HT1080 (cell line): Measurements from ENCODE around the gene CACNA1C. TPM values are rescaled to one million over a fixed set of nuclear protein-coding genes. Genes with fewer than 3 reads are reported as not detected.

Source experiments
- DNase-seq: peaks from one replicate; pipeline ENCODE4 v3.0.0-alpha.2; 2015; ENCODE audit warnings: low read depth
- total RNA-seq: library from RNA; depleted of rRNA; stranded (reverse); fragments of >200 nt; shearing (Covaris generic); gene quantifications from 2 replicates; pipeline ENCODE4 v1.2.3, GENCODE V29; 2014

The CACNA1C gene
- total RNA-seq, 1 experiment from 2014 or later: not detected

DNA sequence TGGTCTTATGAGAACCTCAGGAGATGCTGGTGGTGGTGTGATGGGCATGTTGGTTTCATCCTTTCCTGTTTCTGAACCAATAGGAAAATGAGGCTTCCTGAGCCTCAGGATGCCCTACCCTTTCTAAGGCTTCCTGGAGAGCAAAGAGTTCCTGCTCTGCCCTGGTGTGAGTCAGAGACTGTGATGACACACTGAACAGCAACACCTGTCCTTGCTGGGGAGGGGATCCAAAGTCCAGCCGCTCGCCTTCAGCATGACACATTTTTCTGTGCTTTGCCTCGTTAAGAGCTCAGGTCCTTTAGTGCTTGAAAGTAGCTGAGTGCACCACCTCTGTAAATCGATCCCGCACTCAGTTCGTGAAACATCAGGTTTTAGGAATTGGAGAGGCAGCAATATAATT lies 116.0 kb downstream of the CACNA1C start:
- DNase-seq: peak; percentile 49

DNA sequence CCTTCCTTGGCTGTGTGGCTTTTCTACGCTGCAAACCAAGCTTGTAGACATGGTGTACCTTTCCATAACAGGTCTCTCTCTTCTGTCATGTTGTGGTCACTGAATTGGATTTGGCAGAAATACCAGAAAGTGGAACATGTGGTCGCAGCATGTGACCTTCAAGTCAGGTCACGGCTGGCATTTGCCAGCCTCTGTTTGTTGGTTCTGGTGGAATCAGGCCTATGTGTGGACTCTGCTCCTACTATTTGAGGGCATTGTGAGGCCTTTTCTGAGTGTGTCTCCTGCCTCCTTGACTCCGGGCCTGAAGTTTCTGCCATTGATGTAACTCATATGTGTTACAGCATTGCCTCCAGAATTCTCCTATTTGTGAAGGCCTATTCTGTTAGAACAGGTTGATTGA lies 116.7 kb downstream of the CACNA1C start:
- DNase-seq: no peak

DNA sequence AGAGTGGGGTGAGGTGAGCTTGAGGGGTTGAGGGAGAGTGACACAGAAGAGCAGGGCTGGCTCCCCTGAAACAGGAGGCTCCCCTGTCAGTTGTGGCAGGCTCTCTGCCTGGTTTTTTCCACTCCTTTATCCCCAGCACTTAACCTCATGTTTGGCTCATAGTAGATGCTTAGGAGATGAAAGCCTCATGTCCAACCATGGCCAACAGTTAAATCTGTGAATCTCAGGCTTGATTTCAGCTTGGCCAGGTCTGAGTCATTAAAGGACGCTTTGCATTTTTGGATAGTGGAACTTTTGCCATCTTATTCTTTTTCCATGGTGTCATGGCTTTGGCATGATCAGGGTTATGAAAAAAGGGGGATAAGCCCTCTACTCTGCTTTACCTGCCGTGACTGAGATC lies 117.2 kb downstream of the CACNA1C start:
- DNase-seq: no peak

DNA sequence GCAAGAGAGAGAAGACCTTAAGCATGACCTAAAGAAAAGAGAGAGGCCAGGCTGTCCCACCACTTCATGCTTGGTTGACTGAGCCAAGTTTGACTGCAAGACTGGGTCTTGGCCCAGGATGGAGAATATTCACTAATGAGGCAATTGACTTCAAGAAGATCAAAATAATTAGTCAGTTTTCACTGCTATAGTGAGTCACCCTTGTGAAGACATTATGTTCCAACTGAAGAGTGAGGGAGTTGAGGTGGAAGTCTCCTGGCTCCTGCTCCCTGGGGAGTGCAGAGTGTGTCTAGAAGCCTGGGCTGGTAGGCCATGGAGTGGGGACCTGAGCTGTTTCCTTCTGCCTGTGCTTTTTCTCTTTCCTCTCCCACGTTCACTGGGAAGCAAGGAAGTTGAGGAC lies 117.6 kb downstream of the CACNA1C start:
- no peak for DNase-seq

DNA sequence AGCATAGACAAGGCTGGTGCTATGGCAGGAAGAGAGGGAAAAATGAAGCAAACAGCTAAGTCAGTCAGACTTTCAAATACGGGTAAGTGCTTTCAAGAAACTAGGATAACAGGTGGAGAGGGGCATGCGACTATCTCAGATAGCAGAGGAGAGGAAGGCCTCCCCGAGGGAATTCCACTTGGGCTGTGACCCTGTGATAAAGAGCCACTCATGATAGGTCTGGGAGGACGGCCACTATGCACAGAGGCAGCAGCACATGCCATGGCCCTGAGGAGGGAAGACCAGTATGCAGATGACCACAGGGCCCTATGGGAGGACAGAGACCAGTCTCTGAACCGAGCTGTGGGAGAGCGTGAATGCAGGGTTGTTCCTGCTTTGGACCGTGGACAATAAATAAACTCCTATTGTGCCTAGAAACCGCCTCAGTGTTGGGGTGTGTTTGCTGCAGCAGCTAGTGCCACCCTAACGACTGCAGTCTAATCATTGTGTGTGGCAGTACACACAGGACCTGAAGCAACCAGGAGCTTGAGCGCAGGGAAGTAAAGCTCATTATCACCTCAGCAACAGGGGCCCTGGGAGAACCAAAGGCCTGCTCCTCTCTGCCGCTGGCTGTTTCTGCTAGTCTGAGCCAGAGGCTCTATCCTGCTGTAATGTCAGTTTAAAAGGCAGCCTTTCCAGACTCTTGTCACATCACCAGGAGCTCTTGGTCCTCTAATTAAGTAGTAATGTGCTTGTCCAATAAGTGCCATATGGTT lies 119.1 kb downstream of the CACNA1C start:
- DNase-seq: no peak

DNA sequence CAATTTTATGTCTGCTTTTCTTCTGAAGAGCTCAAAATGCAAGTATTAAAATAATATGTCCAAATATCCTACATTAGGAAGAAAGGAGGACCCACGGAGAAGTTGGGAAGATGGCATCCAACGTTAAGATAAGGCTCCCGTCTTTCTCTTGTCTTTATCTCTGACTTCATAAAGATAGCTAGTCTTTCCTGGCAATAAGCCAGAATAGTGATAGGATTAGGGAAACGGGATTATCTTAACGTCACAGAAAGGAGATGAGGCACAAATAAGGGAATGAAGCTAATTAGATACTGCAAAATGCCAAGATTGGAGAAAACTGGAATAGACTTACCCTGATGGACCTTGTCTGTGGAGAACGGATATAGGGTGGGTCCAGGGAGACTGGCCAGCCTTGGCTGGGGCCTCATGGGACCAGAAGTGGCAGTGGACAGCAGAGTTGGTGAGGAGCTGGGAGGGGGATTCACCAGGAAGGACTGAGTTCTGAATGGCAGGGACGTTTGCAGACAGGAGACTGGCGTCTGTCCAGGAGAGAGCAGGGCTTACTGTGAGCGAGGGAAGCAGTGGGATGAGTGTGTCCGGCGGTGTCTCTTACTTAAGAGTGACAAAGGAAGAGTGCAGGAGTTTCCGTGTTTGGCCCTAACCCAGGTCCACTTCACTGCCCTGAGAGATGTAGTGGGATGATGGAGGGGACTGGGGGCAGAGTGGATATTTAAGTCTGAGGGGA lies 119.9 kb downstream of the CACNA1C start:
- DNase-seq: no peak

DNA sequence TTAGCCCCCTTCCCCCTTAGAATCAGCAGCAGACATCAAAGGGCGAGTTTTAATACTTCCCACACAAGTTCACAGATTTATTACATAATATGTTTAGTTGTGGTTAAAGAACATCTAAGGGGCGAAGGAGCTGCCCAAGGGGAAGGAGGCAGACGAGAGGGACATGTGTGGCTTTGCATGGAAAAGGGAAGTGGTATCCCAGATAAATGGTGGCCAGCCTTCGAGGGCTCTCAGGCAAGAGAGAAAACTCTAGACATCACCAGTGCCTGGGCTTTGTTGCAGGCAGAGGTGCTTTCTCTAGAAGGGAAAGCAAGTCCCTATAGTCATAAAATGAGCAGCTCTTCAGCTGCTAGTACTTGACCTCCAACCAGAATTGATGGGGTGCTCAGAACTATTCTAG lies 121.2 kb downstream of the CACNA1C start:
- DNase-seq: no peak

DNA sequence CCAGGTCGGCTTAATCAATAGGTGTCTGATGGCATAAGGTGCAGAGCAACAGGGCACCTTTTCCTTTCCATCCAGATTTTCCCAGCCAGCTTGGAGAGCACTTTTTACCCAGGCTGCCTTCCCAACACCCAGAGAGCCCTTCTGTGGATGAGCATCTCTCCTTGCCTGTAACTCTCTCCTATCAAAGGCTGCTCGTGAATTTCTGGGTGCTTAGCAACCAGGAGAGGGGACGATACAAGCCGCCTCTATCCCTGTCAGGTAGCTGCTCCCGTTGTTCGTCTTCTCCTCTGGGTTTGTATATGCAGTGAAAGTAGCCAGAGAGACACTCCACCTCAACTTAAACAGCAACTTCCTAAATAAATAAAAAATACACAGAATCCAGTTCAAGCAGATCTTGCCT lies 124.2 kb downstream of the CACNA1C start:
- DNase-seq: no peak

DNA sequence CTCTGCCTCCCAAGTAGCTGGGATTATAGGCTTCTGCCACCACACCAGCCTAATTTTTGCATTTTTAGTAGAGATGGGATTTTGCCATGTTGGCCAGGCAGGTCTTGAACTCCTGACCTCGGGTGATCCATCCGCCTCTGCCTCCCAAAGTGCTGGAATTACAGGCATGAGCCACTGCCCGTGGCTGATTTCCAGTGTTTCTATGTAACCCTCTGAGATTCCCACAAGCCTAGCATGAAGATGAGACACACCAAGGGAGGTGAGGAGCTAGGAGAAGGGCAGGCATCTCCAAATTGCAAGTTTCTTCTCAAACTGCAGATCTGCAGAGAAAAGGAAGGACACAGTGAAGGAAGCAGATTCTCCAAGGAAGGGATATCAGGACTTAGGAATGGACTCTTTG lies 125.0 kb downstream of the CACNA1C start:
- no peak for DNase-seq

DNA sequence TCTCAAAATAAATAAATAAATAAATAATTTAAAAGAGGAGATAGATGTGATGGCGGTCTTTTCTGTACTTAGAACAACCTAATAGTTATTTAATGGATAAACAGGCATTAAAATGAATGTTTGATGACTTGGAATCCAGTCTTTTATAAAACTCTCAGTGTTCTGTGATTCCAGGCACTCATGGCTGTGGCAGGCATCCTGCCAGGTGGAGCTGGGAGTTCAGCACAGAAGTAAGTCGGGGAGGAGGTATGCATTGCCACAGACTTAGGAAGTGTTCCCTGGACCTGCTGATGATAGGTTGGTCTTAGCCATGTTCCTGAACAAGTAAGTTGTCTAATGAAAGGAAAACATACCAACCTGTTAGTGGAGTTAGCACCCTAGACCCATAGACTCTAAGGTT lies 126.3 kb downstream of the CACNA1C start:
- no peak for DNase-seq

DNA sequence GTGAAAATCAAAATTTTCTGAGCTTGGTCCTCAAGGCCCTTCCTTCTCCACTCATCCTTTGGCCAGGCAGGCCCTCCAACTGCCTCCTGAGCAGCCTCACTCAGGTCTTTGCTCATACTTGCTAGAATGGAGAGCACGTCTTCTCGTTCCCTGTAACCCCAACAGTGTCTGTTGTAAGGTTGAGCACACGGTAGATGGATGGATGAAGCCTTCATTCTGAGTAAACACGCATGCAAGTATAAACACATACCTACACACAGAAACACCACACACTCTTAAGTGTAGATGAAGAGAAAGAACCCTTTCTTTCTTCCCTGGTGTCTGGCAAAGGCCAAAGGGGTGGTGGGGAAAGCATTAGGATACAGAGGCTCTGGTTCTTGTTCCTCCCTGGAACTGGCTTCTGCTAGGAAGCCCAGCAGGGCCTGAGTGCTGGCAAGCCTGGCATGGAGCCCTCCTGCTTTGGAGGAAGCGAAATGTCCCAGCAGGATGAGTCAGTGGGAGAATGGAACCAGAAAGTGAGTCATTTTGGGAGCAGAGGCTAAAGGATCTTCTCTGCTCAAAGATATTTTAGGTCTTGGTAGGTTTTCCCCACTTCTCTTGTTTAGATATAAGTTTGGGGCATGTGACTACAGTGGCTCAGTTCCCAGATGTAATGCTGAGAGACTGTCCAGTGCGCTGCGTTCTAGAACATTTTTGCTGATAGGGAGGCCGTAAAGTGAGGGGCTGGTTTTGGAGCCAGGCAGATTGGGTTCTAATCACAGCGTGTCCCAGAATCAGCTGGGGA lies 127.4 kb downstream of the CACNA1C start:
- DNase-seq: peak; percentile 84

DNA sequence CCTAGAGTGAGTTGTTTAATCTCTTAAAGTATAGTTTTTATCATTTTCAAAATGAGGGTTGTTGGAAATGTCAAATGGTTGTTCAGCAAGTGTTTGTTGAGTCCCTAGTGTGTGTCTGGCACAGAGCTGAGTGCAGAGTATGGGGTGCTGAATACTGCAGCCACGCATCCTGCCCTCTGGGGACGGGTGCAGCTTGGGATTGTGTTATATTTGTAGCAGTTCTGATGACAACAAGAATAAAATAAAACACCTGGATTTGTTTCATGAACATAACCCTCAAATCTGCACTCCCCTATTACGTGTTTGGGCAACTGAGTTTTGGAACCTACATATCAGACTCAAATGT lies 127.9 kb downstream of the CACNA1C start:
- DNase-seq: no peak

DNA sequence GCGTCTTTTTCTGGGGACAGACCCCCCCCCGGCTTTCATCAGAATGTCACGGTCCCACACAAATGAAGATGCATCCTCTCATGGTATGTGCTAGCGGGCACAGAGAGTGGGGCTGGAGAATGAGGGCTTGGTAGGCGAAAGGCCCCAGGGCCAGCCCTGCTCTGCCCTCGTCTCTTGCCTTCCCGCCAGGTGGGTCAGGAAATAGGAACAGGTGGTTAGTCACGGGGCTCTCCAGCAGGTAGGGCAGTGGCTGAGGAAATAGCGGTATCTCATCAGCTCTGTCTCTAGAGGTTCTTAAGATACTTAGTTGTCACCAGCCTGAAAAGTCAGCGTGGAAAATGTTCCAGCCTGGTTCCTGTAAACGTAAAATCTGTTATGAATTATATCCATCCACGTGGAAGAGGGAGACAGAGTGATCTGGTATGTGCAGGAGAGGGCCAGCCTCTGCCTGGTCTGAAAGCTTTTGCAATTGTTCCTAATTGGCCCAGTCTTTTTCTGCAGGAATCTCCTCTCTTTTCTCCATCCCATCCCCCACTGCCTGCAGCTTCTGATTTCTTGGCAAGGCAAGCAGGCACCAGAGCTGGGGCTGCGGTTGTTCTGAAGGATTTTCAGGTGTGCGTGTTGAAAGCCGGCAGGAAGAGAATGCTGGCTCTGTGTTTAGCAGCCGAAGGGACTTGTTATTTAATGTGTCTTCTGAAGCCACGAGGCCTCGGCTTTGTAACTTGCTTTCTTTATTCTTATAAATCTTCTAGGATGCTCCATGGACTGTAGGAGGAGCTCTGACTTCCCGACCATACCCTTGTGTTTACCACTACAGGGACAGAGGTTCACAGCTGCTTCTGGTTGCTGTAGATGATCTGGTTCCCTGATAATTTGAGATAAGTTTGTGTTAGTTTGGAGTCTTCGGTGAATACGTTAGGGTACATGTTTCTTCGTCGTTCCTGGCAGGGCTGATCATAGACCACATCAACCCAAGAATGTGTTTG lies 131.1 kb downstream of the CACNA1C start:
- no peak for DNase-seq

DNA sequence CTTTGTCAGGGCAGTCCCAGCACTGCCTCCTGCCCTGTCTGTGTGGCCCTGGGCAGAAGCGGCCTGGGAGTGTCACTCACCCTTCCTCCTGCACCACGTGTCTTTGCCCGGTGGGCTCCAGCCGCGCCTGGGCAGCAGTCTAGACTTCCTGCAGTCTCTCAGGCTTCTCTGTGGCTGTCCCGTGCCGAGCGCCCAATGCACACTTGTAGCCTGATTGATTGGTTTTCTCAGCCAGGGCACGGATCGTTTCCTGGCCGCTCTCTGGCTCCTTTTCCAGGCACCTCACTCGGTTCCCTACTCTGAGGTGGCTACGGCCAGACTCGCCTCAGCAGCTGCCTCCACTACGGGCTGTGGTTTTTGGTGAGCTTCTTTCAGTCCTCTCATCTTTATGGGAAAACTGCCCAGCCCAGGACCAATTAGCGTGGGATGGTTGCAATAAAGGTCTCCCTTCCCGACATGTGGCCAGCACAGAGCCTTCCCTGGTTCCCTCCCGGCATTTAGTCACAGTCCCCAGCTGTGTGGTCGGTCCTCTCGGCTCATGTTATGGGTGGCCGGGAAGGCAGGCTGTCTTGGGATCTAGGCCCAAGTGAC lies 133.1 kb downstream of the CACNA1C start:
- no peak for DNase-seq

DNA sequence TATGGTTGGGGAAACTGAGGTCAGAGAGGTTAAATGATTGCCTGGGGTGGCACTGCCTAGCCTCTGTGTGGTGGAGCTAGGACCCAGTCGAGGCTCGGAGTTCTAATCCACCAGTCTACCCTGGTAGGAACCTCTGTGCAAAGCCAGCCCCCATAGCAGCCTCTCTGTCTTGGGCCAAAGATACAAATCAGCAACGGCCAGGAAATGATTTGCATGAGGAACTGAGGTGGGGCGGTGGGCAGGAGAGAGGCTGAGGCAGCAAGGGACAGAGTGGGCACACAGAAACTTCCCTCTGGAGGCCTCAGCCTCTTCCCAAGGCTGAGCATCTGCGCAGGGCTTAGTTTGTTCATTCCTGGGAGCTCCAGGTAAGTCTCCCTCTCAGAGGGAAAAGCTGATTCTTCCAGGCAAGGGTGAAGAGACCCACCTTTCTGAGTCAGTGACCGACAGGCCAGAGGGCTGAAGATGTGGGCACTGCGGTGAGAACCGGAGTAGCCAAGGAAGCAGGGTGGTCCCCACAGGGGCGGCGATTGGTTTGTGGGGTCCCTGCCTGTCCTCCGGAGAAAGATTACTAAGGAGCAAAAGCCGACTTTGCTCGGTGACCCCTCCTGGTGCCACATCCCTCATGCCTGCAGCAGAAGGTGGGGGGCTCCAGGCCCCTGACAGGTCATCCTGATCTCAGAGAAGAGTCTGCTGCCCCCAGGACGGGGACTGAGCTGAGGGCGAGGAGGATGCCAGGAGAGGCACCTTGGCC lies 134.6 kb downstream of the CACNA1C start:
- DNase-seq: no peak

DNA sequence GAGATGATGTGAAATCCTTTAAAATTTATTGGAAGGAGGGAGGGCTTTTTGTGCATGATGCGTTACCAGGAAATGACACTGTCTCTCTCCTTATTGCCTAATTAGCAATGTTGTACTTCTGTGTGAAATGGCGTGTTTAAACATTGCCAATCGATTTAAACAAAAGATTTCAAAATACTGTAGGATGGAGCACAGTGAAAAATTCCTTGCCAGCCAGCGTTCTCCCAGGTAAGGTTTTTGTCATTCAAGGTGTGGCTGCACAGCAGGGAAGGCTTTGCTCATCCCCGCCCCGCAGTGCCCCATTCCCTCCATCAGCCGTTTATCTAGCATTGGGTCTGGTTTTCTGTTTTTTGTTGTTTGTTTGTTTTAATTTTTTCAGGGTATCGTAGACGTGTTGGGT lies 137.3 kb downstream of the CACNA1C start:
- no peak for DNase-seq

DNA sequence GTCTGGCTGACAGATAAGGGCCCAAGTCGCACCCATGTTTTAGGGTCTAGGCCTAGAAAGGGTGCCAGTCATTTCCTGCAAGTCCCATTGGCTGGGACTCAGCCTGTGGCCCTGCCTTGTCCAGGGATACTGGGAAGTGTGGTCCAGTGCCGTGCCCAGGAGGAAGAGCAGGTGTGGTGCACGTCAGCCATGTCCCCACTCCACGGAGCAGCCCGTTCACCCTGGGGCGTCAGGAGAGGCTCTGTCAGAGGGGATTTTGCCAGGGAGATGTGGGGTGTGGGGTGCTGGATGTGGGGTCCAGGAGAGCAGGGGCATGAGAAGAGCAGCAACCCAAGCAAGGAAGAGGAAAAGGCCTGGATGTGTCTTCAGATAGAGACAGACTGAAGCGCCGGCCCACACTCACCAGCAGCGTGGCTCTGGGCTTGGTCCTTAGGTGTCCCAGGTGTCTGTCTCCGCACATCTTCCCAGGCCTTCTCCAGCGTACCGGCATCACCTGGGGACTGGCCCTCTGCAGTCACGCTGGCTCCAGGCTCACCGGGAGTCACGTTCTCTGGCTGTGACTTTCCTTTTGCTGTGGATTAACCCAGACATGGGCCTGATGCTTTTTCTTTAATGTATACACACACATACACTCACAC lies 138.2 kb downstream of the CACNA1C start:
- DNase-seq: no peak

DNA sequence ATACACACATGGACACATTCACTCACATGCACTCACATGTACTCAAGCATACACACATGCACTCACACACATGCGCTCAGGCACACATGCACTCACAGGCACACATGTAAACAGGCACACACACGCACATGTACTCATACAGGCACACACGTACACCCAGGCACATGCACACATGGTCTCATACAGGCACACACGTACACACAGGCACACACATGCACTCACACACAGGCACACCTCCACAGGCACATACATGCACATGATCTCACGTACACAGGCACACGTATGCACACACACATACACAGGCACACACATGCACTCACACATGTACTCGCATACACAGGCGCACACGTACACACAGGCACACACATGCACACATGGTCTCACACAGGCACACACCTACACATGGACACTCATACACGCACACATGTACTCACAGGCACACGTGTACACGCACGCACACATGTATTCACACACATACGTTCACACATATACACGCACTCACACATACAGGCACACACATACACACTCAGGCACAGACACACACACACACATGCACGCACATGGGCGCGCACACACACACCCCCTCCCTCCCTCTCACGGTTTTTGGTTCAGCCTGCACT lies 138.9 kb downstream of the CACNA1C start:
- DNase-seq: no peak

DNA sequence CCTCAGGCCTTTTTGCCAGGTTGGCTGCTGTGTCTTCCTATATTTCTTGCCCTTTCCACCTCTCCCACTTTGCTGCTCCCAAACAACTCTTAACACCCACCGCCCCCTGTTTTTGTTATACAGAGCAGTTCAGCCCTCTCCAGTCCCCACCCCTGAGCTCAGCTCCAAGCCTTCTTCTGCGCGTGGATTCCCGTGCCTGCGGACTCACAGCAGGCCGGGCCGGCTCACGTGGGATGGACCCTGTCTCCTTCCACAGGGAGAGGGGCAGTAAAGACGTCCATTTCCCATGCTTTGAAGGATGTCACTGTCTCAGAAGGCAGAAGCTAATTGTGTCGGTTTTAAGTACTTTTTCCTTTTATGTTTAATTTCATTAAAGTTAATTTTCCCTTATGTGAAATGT lies 139.4 kb downstream of the CACNA1C start:
- DNase-seq: no peak
